Umbilical cord (tissue), 2 donors: ENCODE measurements around the gene SCO1. TPM values are rescaled to one million over a fixed set of nuclear protein-coding genes. Genes with fewer than 3 reads are reported as not detected.

Source experiments
- DNase-seq: peaks from one replicate; pipeline ENCODE4 v3.0.0-alpha.2; 2015; ENCODE audit warnings: low spot score
- total RNA-seq: library from RNA; depleted of rRNA; stranded (reverse); fragments of >200 nt; gene quantifications from one replicate; pipeline ENCODE4 v1.2.3, GENCODE V29; 2014; ENCODE audit warnings: low replicate concordance; ENCODE audit not compliant: insufficient read depth

Gene SCO1
- total RNA-seq, 1 donor from 2014 or later = 57.8 TPM

GRCh38 chr17:10653987-10654386, 43.3 kb downstream of the SCO1 start:
- DNase-seq = no peak

GRCh38 chr17:10652984-10653659, 44.2 kb downstream of the SCO1 start:
- DNase-seq = no peak

GRCh38 chr17:10651927-10652326, 45.4 kb downstream of the SCO1 start:
- DNase-seq = no peak

GRCh38 chr17:10649602-10650001, 47.7 kb downstream of the SCO1 start:
- no peak for DNase-seq

DNA sequence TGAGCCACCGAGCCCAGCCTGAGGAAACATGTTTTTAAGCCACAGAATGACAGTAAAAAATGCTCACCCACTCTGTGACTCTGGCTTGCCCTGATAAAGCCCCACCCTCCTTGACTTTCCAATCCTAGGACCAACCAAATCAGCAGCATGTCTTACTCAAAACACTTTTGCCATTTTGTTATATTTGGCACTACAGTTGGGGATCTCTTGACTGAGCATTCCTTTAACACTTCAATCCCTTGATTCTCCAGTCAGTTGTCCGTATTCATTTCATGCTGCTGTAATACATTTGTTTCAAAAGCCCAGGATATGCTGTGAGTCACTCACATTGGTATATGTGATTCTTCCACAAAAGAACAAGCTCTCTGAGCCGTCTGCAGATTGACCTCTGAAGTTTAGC, 48.4 kb downstream of the SCO1 start:
- peak; percentile 31 for DNase-seq

GRCh38 chr17:10648381-10648780, 49.0 kb downstream of the SCO1 start:
- no peak for DNase-seq

DNA sequence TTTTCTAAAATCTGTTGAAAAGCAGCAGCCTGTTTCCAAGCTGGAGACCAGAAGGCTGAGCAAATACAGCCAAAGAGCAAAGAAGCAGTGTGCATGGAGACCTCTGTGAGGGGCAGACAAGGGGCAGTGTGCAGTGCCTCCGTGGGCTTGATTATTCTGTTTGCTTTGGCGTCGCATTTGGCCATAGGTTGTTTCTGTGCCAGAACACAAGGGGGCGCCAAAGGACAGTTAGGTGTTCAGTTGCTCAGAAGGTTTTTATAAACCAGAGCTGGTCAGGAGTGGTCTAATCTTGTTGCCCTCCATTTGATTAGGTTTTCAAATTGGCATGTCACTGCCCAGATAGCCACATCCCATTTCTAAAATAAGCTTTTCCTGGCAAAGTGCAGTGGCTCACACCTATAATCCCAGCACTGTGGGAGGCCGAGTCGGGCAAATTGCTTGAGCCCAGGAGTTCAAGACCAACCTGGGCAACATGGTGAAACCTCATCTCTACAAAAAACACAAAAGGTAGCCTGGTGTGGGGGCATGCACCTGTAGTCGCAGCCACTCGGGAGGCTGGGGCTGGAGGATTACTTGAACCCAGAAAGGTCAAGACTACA, 50.8 kb downstream of the SCO1 start:
- peak; percentile 67 for DNase-seq

GRCh38 chr17:10640475-10640874, 56.9 kb downstream of the SCO1 start:
- no peak for DNase-seq

GRCh38 chr17:10638151-10638550, 59.2 kb downstream of the SCO1 start:
- no peak for DNase-seq

DNA sequence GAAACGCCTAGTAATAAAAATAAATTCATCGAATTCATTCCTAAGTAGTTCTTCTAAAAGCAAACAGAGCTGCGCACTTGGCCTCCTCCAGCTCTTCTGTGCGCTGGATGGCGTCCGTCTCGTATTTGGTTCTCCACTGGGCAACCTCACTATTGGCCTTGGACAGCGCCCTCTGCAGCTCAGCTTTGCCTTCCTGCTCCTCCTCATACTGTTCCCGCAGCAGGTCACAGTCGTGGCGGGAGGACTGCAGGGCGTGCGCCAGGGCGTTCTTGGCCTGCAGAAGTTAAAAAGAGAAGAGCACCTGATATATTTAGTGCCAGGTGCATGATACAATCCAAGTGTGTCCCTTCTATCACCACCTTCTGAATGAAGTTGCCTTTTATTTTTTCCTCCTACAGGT, 62.0 kb downstream of the SCO1 start:
- no peak for DNase-seq

GRCh38 chr17:10633738-10634379, 63.5 kb downstream of the SCO1 start:
- DNase-seq = no peak

- no peak for DNase-seq
Measured at GRCh38 chr17:10631701-10632100, 65.6 kb downstream of the SCO1 start.

- no peak for DNase-seq
Measured at GRCh38 chr17:10631048-10631700, 66.2 kb downstream of the SCO1 start.

DNA sequence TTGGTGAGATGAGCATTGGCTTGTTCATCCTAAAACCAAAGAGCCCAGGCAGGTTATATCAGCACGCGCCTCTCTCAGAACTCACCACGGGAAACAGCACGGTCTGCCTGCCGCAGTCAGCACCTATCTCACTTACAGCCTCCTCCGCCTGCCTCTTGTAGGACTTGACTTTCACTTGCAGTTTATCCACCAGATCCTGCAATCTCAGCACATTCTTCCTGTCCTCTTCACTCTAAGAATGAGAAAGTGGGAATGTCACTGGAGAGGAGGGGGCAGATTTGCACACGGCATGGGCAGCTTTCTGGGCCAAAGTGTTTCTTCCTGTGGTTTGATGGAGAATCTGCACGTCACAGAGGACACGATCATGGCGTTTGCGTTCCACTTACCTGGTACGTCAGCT, 67.6 kb downstream of the SCO1 start:
- DNase-seq = no peak

- no peak for DNase-seq
Measured at GRCh38 chr17:10628756-10629155, 68.6 kb downstream of the SCO1 start.

DNA sequence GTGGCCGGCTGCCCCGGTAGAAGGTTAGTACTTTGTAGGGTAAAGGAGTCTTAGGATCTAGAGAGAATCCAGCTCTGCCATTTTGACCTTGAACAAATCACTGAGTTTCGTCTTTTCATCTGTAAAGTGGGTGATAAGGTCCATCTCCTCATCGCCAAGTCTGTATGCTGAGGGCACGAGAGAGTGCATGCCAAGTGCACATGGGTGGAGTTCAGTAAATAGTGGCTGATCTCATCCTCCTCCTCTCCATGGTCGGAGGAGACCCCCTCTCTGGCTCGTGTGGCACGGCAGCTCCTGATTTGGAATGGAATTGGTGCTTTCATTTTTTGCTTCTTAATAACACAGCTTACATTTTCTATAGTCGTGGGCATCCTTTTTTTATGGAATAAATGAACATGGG, 70.9 kb downstream of the SCO1 start:
- DNase-seq = no peak

GRCh38 chr17:10624969-10625368, 72.4 kb downstream of the SCO1 start:
- no peak for DNase-seq

DNA sequence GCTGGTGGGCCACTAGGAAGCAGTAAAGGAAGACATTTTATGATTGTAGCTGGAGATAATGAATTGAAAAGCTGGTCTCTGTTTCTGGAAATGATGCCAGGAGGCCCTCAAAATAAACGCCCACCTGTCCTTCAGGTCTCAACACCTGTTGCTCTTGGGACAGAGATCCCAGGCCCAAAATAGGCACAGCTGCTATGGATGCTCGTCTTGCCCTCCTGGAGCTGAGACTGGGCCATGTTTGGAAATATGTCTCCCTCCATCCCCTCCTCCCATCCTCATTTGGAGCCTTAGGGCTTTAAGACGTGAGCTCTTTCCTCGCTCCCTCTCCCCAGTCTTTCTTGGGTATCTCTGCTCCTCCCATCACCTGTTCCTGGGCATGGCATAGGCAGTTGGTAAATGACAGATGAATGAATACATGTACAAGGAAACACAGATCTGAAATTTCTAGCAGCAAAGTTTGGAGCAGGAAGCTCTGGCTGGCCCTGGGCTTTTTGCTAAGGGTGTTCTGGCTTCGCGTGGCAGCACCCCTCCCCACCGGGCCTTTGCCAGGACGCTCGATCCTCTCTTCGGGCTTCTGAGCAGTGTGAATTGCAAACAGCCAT, 73.5 kb downstream of the SCO1 start:
- no peak for DNase-seq

DNA sequence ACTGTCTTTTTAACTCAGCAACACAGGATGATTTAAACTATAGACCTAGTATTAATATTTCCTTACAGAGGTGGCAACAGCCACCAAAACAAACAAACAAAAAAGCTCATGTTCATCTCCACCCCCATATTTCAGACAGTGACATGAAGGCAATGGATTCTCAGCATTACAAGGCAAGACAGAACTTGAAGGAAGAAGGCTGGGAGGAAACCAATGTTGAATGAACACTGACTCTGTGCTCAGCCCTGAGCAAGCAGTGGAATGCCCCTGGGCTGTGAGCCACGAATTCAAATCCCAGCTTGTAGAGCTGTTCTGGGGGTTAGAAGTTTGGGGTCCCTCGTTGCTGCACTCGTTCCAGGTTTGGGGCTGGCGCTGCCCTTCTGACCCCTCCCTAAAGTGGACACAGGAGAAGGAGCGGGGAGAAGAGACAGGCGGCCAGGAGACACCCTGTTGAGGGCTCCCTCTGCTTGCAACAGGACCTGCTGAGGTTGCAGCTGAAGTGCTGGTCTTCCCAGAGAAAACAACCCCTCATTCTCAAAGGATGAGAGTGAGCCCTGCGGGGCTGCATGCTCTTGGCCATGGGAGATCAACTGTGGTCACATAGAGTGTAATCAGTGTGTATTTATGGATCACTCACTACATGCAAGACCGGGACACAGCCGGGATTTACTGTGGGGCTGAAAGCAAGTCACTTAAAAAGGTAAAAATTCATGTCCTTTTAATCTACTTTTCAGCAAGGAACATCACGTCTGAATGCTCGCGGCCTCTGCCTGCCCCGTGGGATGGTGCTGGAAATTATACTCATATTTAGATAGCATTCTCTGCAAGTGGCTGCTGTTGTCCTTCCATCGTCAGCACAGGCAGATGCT, 74.5 kb downstream of the SCO1 start:
- DNase-seq = peak; percentile 32
